T-helper 2 cell treated with Interferon-gamma antibody and Interleukin-4, amounts not matched to agents 100 ng/mL and 5 ng/mL, for 36 hours (primary cell): ENCODE results near the gene TAF11L13. TPM values are rescaled to one million over a fixed set of nuclear protein-coding genes. Genes with fewer than 3 reads are reported as not detected.

Experiments
- intact Hi-C: fragments of 100-400 bp; cut with micrococcal nuclease; formaldehyde crosslinking; loops from one replicate; pipeline ENCODE4 v1.15.1; 2023
- total RNA-seq: library from RNA; stranded (reverse); gene quantifications from 2 replicates; pipeline ENCODE4 v1.2.3, GENCODE V29; 2022

TAF11L13 gene
- total RNA-seq, 1 donor from 2014 or later, result not detected

GRCh38 chr5:17679597-17680203 is 47.8 kb downstream of the TAF11L13 start:
- intact Hi-C loops, result no loop called here

- intact Hi-C loops, result no loop called here
Observed at GRCh38 chr5:17680737-17681136, 48.8 kb downstream of the TAF11L13 start.

Other genes starting within 250 kb of the TAF11L13 start
- not detected in 2 replicates for gene TAF11L2, start 133.9 kb upstream of the TAF11L13 start, total RNA-seq
- gene TAF11L3, start 113.7 kb upstream of the TAF11L13 start, total RNA-seq, result not detected in 2 replicates
- gene TAF11L4, start 110.3 kb upstream of the TAF11L13 start, total RNA-seq, result not detected in 2 replicates
- not detected in 2 replicates for gene TAF11L5, start 106.9 kb upstream of the TAF11L13 start, total RNA-seq
- not detected in 2 replicates for gene TAF11L6, start 103.4 kb upstream of the TAF11L13 start, total RNA-seq
- not detected in 2 replicates for gene TAF11L7, start 46.3 kb upstream of the TAF11L13 start, total RNA-seq
- not detected in 2 replicates for gene TAF11L8, start 41.1 kb upstream of the TAF11L13 start, total RNA-seq
- gene TAF11L9, start 37.7 kb upstream of the TAF11L13 start, total RNA-seq, result not detected in 2 replicates
- not detected in 2 replicates for gene TAF11L10, start 34.3 kb upstream of the TAF11L13 start, total RNA-seq
- gene TAF11L11, start 27.9 kb upstream of the TAF11L13 start, total RNA-seq, result not detected in 2 replicates
- not detected in 2 replicates for gene TAF11L12, start 21.7 kb upstream of the TAF11L13 start, total RNA-seq
- gene TAF11L14, start 2.4 kb downstream of the TAF11L13 start, total RNA-seq, result not detected in 2 replicates